HG03175 (cell line): ENCODE results near the gene GOLGA6L7.
"Not testable (repeated sequence)": the region's sequence is repeated elsewhere in the genome, so short reads cannot be mapped to it uniquely, and the experiment has no call there.

Experiments
- ATAC-seq: cut with Tn5 transposase; IDR thresholded peaks from one replicate; pipeline ENCODE4 v1.9.1; 2021; ENCODE audit warnings: mild to moderate bottlenecking, moderate library complexity; ENCODE audit not compliant: unreplicated experiment

GOLGA6L7 gene, protein sequence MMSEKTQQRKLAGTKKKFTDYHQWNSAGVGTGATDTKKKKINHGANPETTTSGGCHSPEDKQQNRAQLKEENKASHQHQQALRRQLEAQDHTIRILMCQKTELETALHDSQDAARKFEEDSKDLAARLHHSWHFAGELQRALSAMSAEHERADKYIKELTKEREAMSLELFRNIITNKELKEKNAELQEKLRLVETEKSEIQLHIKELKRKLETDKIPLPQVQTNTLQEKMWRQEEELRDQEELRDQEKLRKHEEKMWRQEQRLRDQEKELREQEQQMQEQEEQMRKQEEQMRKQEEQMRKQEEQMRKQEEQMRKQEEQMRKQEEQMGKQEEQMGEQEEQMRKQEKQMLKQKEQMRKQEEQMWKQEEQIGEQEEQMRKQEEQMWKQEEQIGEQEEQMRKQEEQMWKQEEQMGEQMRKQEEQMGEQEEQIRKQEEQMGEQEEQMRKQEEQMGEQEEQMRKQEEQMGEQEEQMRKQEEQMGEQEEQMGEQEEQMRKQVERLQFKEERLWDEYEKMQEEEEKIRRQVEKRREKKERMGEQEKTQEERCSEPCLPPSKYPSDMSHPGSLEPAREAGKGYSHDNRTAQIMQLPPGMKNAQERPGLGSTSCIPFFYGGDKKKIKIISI

DNA sequence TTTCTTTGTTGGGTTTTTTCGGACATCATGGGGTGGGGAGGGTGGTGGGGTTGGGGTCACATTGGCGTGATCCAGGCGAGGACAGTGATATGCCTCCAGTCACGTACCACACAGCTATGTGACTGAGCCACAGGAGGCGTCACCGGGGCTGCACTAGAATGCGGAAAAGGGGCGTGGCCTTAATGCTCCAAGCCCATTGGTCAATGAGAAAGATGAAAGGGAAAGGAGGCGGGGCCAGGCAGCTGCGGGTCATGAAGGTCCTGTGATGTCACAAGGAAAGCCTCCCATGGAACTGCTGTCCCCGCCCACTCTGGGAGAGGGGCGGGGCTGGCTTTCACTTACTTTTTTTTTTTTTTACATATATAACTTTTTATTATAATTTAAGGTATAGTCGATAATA lies at the start of gene GOLGA6L7:
TSS of gene GOLGA6L7 (minus strand) at position 124 of the 400 bp plus-strand sequence. CDS start at position 29, 95 bp downstream.
- ATAC-seq, result not testable (repeated sequence)

DNA sequence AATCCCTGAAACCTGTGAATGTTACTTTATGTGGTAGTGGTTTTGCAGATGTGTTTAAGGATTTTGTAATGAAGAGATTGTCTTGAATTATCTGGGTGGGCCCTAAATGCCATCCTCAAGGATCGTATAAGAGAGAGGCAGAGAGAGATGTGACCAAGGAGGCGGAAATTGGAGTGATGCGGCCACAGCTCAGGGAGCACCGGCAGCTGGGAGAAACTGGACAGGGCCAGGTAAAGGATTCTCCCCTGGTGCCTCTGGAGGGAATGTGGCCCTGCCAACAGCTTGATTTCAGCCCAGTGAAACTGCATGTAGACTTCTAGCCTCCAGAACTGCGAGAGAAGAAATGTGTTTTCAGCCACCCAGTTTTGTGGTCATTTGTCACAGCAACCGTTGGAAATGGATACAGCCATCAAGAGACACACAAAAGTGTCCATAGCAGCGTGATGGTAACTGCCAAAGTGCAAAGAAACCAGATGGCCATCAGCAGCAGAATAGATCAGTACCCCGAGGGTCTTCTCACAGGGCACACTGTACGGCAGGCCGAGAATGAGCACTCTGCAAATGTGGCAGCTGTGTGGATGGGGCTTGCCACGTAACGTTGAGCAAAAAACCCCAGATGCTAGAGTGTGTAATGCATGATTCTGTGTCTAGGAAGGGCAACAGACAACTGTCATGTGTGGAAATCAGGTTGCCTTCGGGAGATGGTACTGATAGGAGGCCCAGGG lies 49.6 kb upstream of the GOLGA6L7 start:
- ATAC-seq, result no peak

DNA sequence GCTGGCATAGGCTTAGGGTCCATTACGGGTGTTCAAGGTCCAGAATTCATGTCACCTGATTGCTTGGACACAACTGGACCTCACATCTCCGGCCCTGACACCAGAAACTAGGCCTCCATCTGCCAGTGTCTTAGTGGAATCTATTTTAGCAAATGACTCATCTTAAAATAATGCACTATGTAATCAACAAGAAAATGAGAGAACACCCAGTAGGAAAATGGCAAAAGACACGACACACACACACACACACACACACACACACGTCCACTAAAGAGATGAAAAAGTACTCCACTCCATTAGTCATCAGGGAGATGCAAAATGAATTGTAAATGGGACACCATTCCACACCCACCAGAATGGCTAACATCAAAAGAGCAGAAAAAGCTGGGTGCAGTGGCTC lies 48.5 kb upstream of the GOLGA6L7 start:
- ATAC-seq, result no peak

DNA sequence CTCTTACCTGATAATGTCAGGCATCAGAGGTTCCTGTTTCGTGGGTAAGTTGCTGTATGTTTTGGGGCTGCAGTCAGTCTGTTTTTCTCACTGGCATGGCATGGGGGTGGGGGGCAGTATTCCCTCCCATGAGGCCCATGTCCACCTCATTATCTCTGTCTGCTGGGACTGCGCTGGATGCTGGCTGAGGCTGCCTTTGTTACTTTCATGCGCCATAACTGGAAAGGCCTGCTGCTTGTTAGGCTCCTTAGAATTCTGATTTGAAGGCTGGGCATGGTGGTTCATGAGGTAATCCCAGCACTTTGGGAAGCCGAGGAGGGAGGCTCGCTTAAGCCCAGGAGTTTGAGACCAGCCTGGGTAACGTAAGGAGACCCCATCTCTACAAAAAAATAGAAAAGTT lies 47.1 kb upstream of the GOLGA6L7 start:
- no peak for ATAC-seq

DNA sequence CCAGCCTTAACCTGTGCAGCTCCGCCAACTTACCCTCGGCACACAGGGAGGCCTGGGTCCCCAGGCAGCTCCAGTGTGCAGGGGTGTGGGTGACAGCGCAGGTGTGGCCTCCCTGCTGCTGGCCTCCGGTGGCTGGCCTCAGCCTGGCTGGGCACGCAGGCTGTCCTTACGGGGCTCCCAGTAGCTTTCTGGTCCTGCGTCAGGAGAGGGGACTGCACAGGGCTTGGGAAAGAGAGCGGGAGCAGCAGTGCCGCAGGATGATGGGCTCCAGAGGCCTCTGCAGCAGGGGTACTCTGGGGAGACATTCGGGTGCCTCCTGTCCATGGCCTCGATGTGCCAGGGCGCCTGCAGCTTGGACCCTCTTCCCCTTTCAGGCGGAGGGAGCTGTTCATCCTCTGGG lies 46.7 kb upstream of the GOLGA6L7 start:
- no peak for ATAC-seq

DNA sequence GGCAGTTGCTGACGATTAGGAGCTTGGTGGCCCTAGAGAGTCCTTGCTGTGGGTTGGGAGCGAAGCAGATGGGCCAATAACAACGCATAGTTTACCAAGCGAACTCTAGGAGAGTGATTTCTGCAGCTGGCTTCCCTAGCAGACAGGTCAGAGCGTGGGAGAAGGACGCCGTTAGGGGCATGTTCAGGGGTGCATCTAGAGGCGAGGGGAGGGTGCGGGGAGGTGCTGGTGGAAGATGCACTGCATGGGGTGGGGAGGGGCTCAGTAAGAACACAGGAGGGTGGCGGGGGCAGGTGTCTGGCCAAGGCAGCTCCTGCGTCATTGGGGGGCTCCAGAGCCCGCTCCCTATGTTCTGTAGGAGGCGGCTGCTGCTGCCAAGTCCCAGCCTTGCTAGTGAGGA lies 46.2 kb upstream of the GOLGA6L7 start:
- ATAC-seq, result no peak

DNA sequence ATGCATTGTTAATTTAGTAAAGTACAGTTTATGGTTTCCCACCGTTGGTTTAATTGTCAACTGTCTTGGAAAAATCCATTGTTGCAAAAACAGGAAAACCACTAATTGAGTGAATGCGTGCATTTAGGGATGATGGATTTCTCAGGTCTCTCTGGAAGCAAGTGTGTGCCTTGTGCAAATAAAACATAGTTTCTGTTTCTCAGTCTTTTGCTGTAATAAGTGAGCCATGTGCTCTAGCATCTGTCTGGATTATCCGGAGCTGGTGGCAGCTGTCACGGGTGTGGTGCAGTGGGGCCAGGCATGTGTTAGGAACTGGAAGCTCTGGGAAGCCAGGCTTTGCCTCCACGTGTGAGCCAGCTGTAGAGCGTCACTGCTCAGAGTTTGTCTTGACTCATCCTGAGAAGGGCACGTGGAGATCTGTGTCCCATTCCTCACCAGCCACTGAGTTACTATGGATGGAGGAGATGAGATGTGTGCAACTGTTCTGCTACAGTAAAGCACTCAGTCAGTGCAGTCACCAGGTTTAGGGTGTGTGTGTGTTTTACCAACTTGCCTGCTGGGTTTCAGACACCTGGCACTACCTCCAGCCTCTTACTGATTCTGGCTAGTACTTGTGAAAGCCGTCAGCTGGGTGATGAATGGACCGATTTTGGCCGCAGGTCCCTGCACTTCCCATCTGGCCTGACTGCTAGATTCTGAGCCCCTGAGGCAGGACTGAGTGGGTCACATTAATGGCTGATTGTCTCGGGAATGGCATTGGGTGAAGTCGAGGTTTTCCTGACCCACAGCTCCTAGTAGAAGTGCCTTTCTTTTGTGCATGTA lies 44.6 kb upstream of the GOLGA6L7 start:
- ATAC-seq, result no peak

DNA sequence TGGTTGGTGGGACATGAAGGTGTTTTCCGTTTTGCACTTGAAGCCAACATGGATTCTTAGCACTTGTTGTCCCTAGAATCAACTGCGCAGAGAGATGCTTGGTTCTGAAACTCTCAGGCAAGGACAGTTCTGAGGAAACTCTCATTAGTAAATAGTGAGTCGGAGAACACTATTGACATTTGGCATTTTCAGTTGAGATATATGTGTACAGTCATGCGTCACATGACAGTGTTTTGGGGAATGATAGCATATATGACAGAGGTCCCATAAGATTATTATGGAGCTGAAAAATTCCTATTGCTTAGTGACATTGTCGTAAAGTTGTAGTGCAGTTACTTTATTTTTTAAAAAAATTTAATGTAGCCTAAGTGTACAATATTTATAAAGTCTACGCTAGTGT lies 43.1 kb upstream of the GOLGA6L7 start:
- ATAC-seq, result no peak

DNA sequence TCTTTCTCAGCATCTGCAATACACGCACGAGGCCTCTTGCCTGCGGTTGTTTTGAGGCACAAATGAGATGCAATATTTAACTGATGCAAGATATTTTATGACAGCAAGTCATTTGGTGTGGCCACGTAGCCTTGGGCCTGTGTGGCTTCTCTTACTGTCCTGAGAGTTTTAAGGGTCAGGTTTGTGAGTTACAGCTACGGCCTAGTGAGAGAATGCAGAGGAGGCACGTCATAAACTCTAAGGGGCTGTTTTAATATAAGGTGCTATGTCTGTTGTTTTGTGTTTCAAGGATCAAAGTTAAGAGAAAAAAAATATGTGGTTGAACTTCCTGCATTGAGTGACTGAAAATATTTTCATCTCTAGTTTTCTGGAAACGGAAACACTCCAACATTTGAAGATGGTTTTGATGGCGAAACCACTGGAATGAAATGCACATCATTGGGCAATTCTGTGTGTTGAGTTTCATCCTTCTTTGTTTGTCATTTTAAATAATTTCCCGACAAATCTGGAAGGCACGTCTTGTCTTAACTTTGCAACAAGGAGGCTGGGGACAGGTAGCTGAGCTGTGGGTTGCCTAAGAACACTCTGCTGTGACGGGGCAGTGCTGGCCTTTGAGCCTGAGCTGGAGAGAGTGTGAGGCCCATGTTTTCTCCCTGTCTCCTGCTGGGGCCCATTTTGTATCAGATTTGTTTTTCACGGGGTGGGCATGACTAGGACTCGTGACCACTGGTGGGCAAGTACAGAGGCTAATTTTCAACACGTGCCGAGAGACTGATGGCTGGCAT lies 42.5 kb upstream of the GOLGA6L7 start:
- ATAC-seq, result no peak

DNA sequence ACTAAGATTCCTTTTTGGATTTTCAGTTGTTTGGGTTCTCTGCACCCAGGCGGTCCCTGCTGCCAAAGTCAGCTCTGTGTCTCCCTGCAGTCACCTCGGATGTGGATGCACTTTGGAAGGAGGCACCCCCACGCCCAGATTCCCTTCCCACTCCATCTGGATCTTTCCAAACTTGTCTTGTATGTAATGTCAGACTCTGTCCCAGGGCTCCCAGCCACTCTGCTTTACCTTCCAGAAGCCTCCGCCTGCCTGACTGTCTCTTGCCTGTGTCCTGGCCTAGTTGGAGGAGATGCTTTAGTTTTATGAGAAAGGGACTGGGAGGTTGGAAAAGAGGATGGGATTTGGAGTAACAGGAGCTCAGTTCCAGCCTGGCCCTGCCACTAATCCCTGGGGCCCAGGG lies 41.8 kb upstream of the GOLGA6L7 start:
- ATAC-seq, result not testable (repeated sequence)

DNA sequence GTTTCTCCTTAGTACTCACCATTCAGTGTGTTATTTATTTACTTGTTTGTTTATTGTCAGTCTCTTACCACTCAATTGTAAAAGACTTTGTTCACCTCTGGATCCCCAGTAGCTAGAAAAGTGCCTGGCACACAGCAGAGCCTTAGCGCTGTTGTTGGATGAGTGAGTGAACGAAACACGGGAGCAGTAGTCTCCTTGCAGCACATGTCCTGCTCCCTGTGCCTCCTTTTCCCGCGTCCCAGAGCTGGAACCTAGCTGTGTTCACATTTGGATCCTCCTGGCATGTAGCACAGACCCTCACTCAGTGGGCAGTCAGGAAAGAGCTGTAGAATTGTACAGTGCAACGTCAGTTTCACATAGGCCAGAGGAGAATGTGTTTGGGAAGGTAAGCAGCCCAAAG lies 41.4 kb upstream of the GOLGA6L7 start:
- not testable (repeated sequence) for ATAC-seq

DNA sequence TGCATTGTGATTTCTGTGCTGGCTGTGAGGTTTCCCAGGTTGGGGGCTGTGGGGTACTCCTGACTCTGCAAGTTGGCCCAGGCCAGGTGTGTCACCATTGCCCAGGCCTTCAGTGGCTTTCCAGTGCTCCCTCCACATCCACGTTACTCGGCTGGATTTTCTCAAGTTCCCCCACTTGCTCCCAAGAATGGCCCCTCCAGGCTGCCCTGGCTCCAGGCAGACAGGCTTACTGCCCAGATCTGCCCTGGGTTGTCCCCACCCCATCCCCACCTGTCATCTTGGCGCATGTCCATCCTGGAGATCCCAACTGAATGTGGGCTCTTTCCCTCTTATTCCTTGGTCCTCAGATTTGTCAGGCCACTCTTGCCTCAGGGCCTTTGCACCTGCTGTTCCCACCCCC lies 40.9 kb upstream of the GOLGA6L7 start:
- ATAC-seq, result no peak

DNA sequence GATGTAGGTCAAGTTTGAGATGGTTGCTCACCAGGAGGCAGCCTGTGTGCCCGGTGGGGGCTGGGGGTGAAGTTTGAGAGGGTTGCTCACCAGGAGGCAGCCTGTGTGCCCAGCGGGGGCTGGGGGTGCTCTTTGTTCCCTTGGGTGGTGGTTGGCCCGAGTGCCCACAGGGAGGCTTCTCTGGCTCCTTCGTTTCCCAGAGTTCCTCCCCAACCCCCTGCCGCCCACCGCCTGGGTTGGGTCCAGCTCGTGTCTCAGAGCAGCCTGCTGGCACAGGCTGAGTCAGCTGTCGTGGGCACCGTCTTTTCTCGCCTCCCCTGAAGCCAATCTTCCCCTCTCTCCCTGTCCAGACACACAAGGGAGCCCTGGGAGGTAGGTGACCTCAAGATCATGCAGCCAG lies 40.5 kb upstream of the GOLGA6L7 start:
- ATAC-seq, result no peak

DNA sequence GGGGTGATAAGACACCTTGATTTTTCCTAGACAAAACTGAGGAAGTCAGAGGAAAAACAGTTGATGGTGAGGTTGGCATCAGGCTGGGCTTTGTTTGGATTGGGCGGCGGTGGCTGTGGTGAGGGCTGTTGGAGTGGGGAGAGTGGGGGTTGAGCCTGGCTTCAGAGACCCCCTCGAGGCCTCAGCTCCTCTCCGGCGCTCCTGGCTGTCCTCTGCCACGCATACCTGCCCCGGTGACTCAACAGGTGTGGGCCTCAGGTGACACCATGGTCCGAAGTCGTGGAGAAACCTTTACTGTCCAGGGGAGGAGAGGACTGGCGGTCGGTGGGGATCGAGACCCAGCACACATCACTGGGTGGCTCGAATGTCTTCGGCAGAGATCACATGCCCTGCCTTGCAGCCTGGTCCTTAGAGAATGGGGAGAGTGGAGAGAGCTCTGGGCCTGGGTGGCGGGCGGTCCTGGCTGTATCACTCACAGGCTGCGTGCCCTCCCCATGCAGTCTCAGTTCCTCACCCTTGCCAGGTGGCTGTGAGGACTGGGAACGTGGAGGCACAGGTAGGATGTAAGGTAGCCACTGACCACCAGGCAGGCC lies 40.0 kb upstream of the GOLGA6L7 start:
- ATAC-seq, result no peak

DNA sequence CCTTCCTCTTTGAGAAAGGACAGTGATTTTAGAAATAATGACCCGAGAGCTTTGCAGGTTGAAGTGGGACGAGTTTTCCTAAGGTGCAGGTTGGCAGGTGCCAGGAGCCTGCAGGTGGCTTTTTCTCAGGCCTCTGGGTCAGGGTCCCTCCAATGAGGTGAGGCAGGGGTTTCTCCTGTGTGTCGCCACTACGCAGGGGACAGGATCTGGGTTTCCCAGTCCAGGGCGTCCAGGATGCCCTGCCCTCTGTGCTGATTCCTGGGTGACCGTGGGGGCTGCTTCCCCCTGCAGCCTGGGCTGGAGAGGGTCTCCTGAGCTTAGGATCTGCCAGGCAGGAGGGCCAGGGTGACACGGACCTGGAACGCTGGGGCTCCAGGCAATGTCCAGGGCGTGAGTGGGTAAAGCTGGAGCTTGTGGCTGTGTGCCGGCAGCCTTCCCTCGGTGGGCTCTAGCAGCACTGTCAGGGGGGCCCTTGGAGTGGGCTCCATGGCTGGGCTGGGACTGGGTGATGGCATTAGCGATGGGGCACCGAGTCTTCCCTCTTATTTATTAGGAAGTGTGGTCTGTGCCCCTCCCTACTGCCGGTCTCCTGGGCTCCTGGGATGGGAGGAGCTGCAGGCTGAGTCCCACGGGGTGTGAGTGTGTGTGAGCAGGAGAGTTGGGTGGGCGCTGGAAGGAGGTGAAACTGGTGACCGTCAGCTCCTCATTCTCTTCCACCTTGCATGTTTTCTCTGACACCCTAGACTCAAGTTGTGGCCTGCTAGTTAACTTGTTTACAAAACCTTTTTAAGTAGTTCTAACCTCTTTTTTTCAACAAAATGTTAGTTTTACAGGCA lies 39.1 kb upstream of the GOLGA6L7 start:
- no peak for ATAC-seq

DNA sequence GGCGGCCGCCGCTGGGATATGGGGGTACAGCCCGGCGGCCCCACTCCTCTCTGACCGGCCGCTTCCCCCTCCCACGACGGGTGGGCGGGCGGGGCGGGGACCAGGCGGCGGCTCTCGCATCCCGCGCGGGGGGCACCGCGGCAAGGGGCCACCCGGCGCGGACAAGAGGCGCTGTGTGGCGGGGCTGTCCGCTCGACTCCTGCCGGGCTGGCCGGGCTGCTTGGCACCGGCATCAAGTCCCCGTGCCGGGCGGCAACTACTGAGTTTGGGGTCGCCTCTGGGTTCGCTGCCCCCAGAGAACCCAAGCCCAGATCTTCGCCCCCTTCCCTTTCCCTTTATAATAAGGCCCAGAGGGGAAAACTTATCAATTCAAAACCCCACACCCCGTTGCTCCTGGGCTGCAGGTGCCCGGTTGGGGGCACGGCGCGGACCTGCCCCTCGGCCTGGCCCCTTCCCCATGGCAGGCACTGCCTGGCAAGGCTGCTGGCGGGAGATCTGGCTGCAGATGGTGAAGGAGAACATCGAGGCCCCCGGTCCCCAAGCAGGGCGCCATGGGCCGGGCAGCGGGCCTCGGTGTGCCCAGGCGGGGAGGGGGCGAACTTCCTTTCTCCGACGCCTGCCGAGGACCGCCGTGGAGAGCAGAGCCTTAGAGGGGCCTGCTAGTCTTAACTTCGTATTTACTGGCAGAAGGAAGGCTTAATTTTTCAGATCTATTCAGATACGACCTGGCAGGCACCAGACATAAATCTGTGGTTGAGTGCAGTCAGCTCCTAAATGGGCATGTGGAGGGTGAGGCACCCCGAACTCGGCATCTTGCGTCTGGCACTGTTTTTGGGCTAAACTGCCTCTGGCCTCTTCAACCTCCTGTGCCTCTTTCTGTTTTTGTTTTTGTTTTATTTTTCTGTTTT lies 38.2 kb upstream of the GOLGA6L7 start:
- ATAC-seq, result no peak

DNA sequence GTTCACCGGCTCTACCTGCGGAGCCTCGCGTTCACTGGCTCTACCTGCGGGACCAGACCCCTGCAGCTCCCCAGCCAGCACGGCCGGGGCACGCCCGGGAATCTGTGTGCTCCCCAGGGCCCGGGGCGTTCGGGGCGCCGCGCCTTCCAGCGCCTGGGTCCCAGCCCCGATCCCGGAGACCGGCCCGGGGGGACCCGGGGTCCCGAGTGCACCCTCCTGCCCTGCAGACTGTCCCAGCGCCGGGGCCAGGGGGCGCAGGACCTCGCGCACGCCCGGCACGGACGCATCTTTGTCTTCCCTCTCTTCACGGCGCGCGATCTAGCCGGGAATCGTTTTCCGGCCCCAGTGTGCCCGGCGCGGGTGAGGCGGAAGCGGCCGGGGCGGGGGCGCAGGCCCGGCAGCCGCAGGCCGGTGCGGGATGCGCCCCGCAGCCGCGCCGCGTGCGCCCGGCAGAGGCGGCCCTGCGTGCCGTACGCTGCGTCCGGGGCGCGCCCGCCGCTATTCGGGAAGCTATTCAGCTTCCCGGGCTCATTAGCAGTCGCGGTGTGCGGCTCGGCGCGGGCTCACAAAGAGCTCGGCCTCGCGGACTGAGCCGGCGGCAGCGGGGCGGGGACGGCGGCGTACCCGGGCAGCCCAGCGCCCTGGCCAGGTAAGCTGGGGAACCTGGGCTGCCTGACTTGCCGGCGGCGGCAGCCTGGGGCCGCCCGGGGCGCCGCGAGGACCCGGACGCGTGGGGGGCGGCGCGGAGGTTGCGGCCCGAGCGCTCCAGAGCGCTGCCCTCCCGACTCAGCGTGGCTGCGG lies 37.4 kb upstream of the GOLGA6L7 start, which contains the start of gene APBA2:
TSS of gene APBA2 (plus strand) at position 345 of the 801 bp plus-strand sequence. CDS start 167,911 bp downstream, outside the sequence.
- no peak for ATAC-seq
